HG03064 (cell line): ENCODE data around the gene EVI5L.
A peak's percentile ranks its signal among the peaks of the same experiment; 100 is the strongest.
"Not testable (repeated sequence)": the region's sequence is repeated elsewhere in the genome, so short reads cannot be mapped to it uniquely, and the experiment has no call there.

Source experiments
- ATAC-seq: cut with Tn5 transposase; IDR thresholded peaks from one replicate; pipeline ENCODE4 v1.9.1; 2021; ENCODE audit warnings: low read depth; ENCODE audit not compliant: unreplicated experiment

Gene EVI5L

GRCh38 chr19:7829561-7830271 is at the start of gene EVI5L:
EVI5L (plus strand) TSS chr19:7830218; CDS start chr19:7846543, 16,325 bp downstream.
- peak; percentile 81 for ATAC-seq

GRCh38 chr19:7781157-7781556 is 48.9 kb upstream of the EVI5L start:
- ATAC-seq, result no peak

GRCh38 chr19:7783991-7784423 is 46.0 kb upstream of the EVI5L start:
- ATAC-seq, result no peak

- ATAC-seq, result no peak
These were observed 45.2 kb upstream of the EVI5L start for GRCh38 chr19:7784856-7785255.

GRCh38 chr19:7787141-7787540 is 42.9 kb upstream of the EVI5L start:
- no peak for ATAC-seq

GRCh38 chr19:7787602-7788177 is 42.3 kb upstream of the EVI5L start:
- no peak for ATAC-seq

- no peak for ATAC-seq
These were observed 41.7 kb upstream of the EVI5L start for GRCh38 chr19:7788178-7788932.

GRCh38 chr19:7788933-7789323 is 41.1 kb upstream of the EVI5L start:
- ATAC-seq, result no peak

- ATAC-seq, result no peak
These were observed 40.6 kb upstream of the EVI5L start for GRCh38 chr19:7789447-7789846.

GRCh38 chr19:7790416-7790815 is 39.6 kb upstream of the EVI5L start:
- no peak for ATAC-seq

GRCh38 chr19:7792281-7792680 is 37.7 kb upstream of the EVI5L start:
- no peak for ATAC-seq

- not testable (repeated sequence) for ATAC-seq
These were observed 37.3 kb upstream of the EVI5L start for GRCh38 chr19:7792701-7793100.

- ATAC-seq, result no peak
These were observed 36.5 kb upstream of the EVI5L start for GRCh38 chr19:7793493-7793892.

GRCh38 chr19:7795555-7796161 is 34.4 kb upstream of the EVI5L start:
- no peak for ATAC-seq

GRCh38 chr19:7799640-7800355 is 30.2 kb upstream of the EVI5L start:
- ATAC-seq, result no peak

- ATAC-seq, result no peak
These were observed 28.9 kb upstream of the EVI5L start for GRCh38 chr19:7801020-7801570.

- ATAC-seq, result no peak
These were observed 23.8 kb upstream of the EVI5L start for GRCh38 chr19:7806234-7806633.

GRCh38 chr19:7806876-7807275 is 23.1 kb upstream of the EVI5L start:
- ATAC-seq, result no peak

GRCh38 chr19:7808108-7808507 is 21.9 kb upstream of the EVI5L start:
- no peak for ATAC-seq

GRCh38 chr19:7811989-7812388 is 18.0 kb upstream of the EVI5L start:
- no peak for ATAC-seq
